A204.1 (cell line): ENCODE data around the gene ABCC4.
"Not testable (repeated sequence)": the region's sequence is repeated elsewhere in the genome, so short reads cannot be mapped to it uniquely, and the experiment has no call there.

ENCODE experiments used
- FAIRE-seq: peaks from 2 replicates; lab custom pipeline; 2012; peaks lifted over from hg19 to GRCh38; lab: Jason Lieb, UNC

ABCC4 gene

DNA sequence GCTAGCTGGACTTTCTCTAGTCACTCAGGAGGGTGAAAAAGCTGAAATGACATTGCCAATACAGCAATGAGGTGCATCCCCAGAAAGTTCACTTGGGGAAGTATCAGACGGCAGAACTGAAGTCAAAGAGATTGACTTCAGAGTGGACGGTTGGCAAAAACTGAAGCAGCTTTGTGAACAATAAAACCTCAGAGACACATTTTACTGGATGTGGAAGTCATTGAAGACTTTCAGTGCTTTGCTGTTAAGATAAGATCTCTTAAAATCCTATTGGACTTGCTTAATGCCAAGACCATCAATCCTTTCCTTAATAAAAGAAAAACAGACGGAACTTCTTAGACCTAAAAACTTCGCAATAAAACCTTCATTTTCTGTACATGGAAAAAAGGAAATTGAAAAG is 103.7 kb downstream of the ABCC4 start:
- FAIRE-seq: no peak

DNA sequence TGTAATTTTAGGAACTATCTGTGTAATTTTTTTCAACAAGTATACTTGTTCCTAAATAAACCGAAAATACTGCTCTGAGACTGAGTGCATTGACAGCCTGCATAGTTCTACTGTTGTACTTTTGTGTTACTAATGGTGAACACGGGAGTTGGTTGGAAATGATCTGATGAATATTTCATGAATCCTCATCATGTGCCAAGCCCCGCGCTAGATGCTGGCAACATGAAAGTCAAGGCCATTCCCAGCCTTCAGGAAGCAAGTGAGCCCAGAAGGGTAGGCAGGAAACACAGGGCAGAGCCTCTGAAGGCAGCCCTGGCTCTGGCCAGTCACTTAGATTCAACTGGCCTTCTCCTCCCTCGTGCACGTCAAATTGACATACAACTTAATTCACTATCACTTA is 106.1 kb downstream of the ABCC4 start:
- no peak for FAIRE-seq

- no peak for FAIRE-seq
Observed at GRCh38 chr13:95193509-95194230, 107.6 kb downstream of the ABCC4 start.

GRCh38 chr13:95192998-95193397 is 108.3 kb downstream of the ABCC4 start:
- no peak for FAIRE-seq

GRCh38 chr13:95192564-95192945 is 108.7 kb downstream of the ABCC4 start:
- FAIRE-seq: not testable (repeated sequence)

GRCh38 chr13:95191821-95192563 is 109.3 kb downstream of the ABCC4 start:
- FAIRE-seq: no peak

GRCh38 chr13:95188128-95188527 is 113.1 kb downstream of the ABCC4 start:
- FAIRE-seq: no peak

GRCh38 chr13:95185851-95186250 is 115.4 kb downstream of the ABCC4 start:
- FAIRE-seq: no peak

- no peak for FAIRE-seq
Observed at GRCh38 chr13:95185311-95185710, 115.9 kb downstream of the ABCC4 start.

DNA sequence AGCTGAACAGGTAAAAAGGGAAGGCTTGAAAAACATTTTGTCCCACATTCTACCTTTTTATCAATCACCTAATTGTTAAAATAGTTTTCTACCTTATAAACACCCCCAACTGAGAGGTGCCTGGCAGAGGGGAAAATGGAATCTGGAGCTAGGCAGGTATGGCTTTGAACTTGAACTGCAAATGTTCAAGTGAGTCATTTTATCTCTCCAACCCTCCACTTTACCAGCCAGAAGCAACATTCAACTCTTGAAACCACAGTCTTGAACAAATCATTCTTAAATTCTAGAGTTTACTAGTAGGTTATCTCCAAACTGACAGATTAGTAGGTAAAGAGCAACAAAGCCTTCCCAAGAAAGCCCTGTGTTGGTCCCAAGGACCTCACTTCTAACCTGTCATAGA is 116.9 kb downstream of the ABCC4 start:
- FAIRE-seq: no peak

GRCh38 chr13:95182570-95183265 is 118.5 kb downstream of the ABCC4 start:
- FAIRE-seq: no peak

GRCh38 chr13:95181586-95181985 is 119.7 kb downstream of the ABCC4 start:
- no peak for FAIRE-seq

DNA sequence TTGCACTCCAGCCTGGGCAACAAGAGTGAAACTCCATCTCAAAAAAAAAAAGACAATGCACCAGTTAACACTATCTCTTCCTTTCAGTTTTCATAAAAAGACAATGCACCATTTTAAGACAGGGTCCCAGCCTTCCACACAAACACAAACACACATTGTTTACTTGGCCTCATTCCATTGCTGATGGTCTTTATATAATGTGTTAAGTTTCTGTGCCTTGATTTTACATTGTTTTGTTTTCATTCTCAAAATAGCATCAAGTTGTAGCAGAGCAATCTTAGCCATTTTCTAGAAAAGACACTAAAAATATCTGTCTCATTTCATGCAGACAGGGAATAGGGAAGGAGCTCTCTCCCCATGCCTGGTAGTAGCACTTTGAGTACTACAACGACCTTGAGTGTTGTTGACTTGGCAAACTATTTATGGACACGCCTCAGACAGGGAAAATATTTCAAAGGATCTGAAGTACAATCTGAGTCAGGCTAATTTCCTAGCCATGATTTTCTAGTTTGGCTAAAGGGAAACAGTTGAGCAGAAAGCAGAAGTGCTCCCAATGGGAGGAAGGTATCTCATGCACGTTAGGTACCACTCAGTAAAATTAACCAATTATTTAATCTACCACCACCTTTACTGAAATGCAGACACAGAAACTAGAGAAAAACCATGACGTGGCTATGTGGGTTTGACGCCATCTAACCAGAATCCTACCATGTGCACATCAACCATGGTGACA is 120.6 kb downstream of the ABCC4 start:
- no peak for FAIRE-seq

DNA sequence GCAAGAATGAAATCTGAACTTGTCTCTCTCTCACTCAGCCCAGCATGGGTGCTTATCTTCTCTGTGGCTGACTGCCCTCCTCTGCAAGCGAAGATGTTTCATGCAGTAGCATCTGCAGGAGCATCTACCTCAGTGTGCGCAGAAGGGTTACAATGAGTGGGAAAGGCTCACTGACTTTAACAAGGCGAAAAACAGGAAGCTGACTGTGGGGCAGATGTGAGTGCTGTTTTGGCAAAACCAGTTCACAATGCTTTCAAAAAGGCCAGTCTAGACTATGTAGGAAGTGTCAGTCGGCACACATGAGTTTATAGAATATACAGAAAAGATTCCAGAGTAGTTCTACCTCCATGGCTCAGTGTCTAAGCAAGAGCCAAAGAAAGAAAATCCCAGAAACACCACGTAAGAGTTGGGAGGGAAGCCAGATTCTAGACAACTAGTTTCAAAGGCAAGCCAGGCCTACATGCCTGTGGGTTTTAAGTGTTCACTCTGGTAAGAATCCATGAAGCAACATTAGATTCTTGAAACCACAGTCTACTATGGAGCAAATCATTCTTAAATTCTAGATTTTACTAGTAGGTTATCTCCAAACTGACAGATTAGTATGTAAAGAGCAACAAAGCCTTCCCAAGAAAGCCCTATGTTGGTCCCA is 124.5 kb downstream of the ABCC4 start:
- FAIRE-seq: no peak

GRCh38 chr13:95174517-95174916 is 126.7 kb downstream of the ABCC4 start:
- no peak for FAIRE-seq

- FAIRE-seq: no peak
Observed at GRCh38 chr13:95168191-95168590, 133.1 kb downstream of the ABCC4 start.

DNA sequence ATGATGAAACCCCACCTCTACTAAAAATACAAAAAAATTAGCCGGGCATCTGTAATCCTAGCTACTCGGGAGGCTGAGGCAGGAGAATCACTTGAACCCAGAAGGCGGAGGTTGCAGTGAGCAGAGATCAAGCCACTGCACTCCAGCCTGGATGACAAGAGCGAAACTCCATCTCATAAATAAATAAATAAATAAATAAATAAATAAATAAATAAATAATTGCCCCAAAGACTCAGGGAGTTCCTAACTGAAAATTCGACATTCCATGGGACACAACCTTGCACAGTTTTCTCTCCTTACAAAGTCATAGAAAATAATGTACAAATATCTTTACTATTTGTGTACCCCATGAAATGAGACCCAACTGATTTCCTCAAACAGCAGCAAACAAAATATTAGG is 134.2 kb downstream of the ABCC4 start:
- not testable (repeated sequence) for FAIRE-seq

GRCh38 chr13:95164830-95165229 is 136.4 kb downstream of the ABCC4 start:
- no peak for FAIRE-seq

DNA sequence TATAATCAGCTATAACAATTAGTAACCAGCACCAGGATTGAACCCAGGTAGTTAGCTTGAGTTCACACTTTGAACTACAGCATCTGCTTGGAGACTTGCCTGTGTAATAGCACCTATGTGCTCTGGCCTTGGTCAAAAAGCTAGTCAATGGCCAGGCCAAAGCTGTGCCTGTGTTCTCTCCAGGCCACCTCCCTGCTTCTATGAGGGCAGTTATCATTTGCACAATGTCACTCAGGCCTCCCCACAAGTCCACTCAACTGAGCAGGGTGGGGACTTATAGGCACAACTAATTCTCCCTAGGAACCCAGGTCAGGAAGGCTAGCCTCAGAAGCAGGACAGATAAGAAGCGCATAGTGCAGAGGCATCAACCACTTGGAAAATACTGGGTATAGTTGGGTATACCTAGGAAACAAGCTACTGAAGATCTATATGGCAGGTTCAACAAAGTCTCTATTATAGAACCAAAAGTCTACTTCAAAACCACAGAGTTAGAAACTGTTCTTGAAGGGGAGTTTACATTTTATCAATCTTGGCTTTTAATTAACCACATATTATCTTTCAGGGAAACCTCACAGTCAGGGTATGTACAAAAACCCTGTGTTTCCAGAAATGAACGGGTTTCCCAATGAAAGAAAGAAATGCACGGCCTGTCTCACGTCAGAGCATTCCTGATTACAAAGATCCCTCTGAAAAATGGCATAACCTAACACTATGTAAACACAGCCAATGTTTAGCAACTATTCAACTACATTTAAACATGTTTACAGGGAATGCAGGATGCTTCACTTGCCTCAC is 140.9 kb downstream of the ABCC4 start:
- no peak for FAIRE-seq

- FAIRE-seq: no peak
Observed at GRCh38 chr13:95159458-95159857, 141.8 kb downstream of the ABCC4 start.

- peak; percentile 94 for FAIRE-seq
Observed at GRCh38 chr13:95156208-95156607, 145.0 kb downstream of the ABCC4 start.
